ENCODE data around the gene NUP50.

The NUP50 gene
- 81.0 to 221 (median 203) reads per million in 9 experiments for total RNA-seq

- Mint-ChIP-seq H3K4me1 (ENCODE audit: low read depth in 2 of 2) (peaks cover 35 to 41% of the 10 kb centered on the region in 2 donors), H3K36me3 (ENCODE audit: insufficient read depth) (peaks cover 28% of the 10 kb centered on the region), H3K27me3 (no peaks in the 10 kb centered on the region), H3K27ac (peak within 1 kb of the TSS; percentile 92 to 94), H3K4me3 (peak within 1 kb of the TSS; percentile 89 to 98), H3K9me3 (no peaks in the 10 kb centered on the region)
- ATAC-seq (replicated peaks) (peak; percentile 85), DNase-seq (peak; percentile 94 to 97 (median 94))
These were observed at the start of gene NUP50 for GRCh38 chr22:45163451-45164269. Gene NUP50, plus strand, starts transcription at chr22:45163925. Its CDS starts 4,253 bp downstream, at chr22:45168178.

- ATAC-seq (replicated peaks) (no peak), DNase-seq (no peak)
- peaks cover 0 to 19% of the 10 kb centered on the region in 2 donors for H3K27me3 Mint-ChIP-seq
- H3K27ac Mint-ChIP-seq: no peak overlapping the region
- no peaks in the 10 kb centered on the region for H3K4me1 Mint-ChIP-seq (ENCODE audit: low read depth in 2 of 2)
- no peak overlapping the region for H3K4me3 Mint-ChIP-seq
- no peaks in the 10 kb centered on the region for H3K36me3 Mint-ChIP-seq (ENCODE audit: insufficient read depth)
- H3K9me3 Mint-ChIP-seq: no peaks in the 10 kb centered on the region
These were observed 43.3 kb upstream of the NUP50 start for GRCh38 chr22:45120440-45120839.

- Mint-ChIP-seq H3K36me3 (ENCODE audit: insufficient read depth) (no peaks in the 10 kb centered on the region), H3K4me3 (no peak overlapping the region), H3K27ac (no peak overlapping the region), H3K27me3 (peaks cover 0 to 19% of the 10 kb centered on the region in 2 donors), H3K4me1 (ENCODE audit: low read depth in 2 of 2) (no peaks in the 10 kb centered on the region), H3K9me3 (no peaks in the 10 kb centered on the region)
- DNase-seq: no peak
- ATAC-seq (replicated peaks): no peak
These were observed 42.8 kb upstream of the NUP50 start for GRCh38 chr22:45120931-45121330.

- Mint-ChIP-seq H3K4me3 (no peak overlapping the region), H3K27me3 (peaks cover 0 to 14% of the 10 kb centered on the region in 2 donors), H3K4me1 (ENCODE audit: low read depth in 2 of 2) (peaks cover 5 to 11% of the 10 kb centered on the region in 2 donors), H3K36me3 (ENCODE audit: insufficient read depth) (no peaks in the 10 kb centered on the region), H3K27ac (no peak overlapping the region), H3K9me3 (no peaks in the 10 kb centered on the region)
- DNase-seq (no peak), ATAC-seq (replicated peaks) (no peak)
These were observed 39.4 kb upstream of the NUP50 start for GRCh38 chr22:45124176-45124847.

GRCh38 chr22:45125188-45125587 lies 38.5 kb upstream of the NUP50 start:
- no peak for ATAC-seq (replicated peaks)
- Mint-ChIP-seq H3K27me3 (peaks cover 0 to 10% of the 10 kb centered on the region in 2 donors), H3K27ac (no peak overlapping the region), H3K4me3 (no peak overlapping the region), H3K9me3 (no peaks in the 10 kb centered on the region), H3K4me1 (ENCODE audit: low read depth in 2 of 2) (peaks cover 11 to 20% of the 10 kb centered on the region in 2 donors), H3K36me3 (ENCODE audit: insufficient read depth) (no peaks in the 10 kb centered on the region)
- no peak for DNase-seq

- ATAC-seq (replicated peaks) (no peak), DNase-seq (no peak)
- Mint-ChIP-seq H3K9me3 (no peaks in the 10 kb centered on the region), H3K4me3 (no peak overlapping the region), H3K27ac (peak overlapping the region in 1 of 2 donors; percentile 89), H3K36me3 (ENCODE audit: insufficient read depth) (peaks cover 9% of the 10 kb centered on the region), H3K27me3 (peaks cover 0 to 10% of the 10 kb centered on the region in 2 donors), H3K4me1 (ENCODE audit: low read depth in 2 of 2) (peaks cover 17 to 24% of the 10 kb centered on the region in 2 donors)
These were observed 35.9 kb upstream of the NUP50 start for GRCh38 chr22:45127866-45128265.

GRCh38 chr22:45129703-45130524 lies 33.8 kb upstream of the NUP50 start:
- H3K9me3 Mint-ChIP-seq: peaks cover 0 to 3% of the 10 kb centered on the region in 2 donors
- DNase-seq (peak; percentile 0 to 28 (median 2)), ATAC-seq (replicated peaks) (peak; percentile 78)
- no peaks in the 10 kb centered on the region for H3K27me3 Mint-ChIP-seq
- peaks cover 13% of the 10 kb centered on the region for H3K36me3 Mint-ChIP-seq (ENCODE audit: insufficient read depth)
- H3K4me3 Mint-ChIP-seq: peak overlapping the region; percentile 67 to 75
- peak overlapping the region; percentile 85 to 89 for H3K27ac Mint-ChIP-seq
- H3K4me1 Mint-ChIP-seq (ENCODE audit: low read depth in 2 of 2): peaks cover 17 to 24% of the 10 kb centered on the region in 2 donors

GRCh38 chr22:45130891-45131290 lies 32.8 kb upstream of the NUP50 start:
- no peak for DNase-seq
- no peaks in the 10 kb centered on the region for H3K27me3 Mint-ChIP-seq
- peak overlapping the region; percentile 31 to 56 for H3K4me3 Mint-ChIP-seq
- ATAC-seq (replicated peaks): no peak
- H3K9me3 Mint-ChIP-seq: peaks cover 0 to 3% of the 10 kb centered on the region in 2 donors
- peak overlapping the region; percentile 85 to 89 for H3K27ac Mint-ChIP-seq
- H3K4me1 Mint-ChIP-seq (ENCODE audit: low read depth in 2 of 2): peaks cover 17 to 24% of the 10 kb centered on the region in 2 donors
- H3K36me3 Mint-ChIP-seq (ENCODE audit: insufficient read depth): peaks cover 13% of the 10 kb centered on the region

GRCh38 chr22:45131749-45132148 lies 32.0 kb upstream of the NUP50 start:
- Mint-ChIP-seq H3K27ac (peak overlapping the region in 1 of 2 donors; percentile 85), H3K4me3 (no peak overlapping the region)
- no peak for ATAC-seq (replicated peaks)

GRCh38 chr22:45134313-45134712 lies 29.4 kb upstream of the NUP50 start:
- ATAC-seq (replicated peaks): no peak
- Mint-ChIP-seq H3K27me3 (no peaks in the 10 kb centered on the region), H3K27ac (no peak overlapping the region), H3K4me3 (no peak overlapping the region), H3K36me3 (ENCODE audit: insufficient read depth) (peaks cover 13% of the 10 kb centered on the region), H3K9me3 (peaks cover 0 to 3% of the 10 kb centered on the region in 2 donors), H3K4me1 (ENCODE audit: low read depth in 2 of 2) (peaks cover 12 to 19% of the 10 kb centered on the region in 2 donors)
- DNase-seq: no peak

More at GRCh38 chr22:45131749-45132148, 32.0 kb upstream of the NUP50 start:
- Mint-ChIP-seq H3K9me3 (peaks cover 0 to 3% of the 10 kb centered on the region in 2 donors), H3K36me3 (ENCODE audit: insufficient read depth) (peaks cover 13% of the 10 kb centered on the region), H3K4me1 (ENCODE audit: low read depth in 2 of 2) (peaks cover 17 to 30% of the 10 kb centered on the region in 2 donors), H3K27me3 (no peaks in the 10 kb centered on the region)
- no peak for DNase-seq

- peak overlapping the region; percentile 18 to 59 for H3K27ac Mint-ChIP-seq
- peaks cover 9% of the 10 kb centered on the region for H3K36me3 Mint-ChIP-seq (ENCODE audit: insufficient read depth)
- ATAC-seq (replicated peaks) (no peak), DNase-seq (no peak)
- H3K9me3 Mint-ChIP-seq: peaks cover 0 to 3% of the 10 kb centered on the region in 2 donors
- peak overlapping the region in 1 of 2 donors; percentile 17 for H3K4me3 Mint-ChIP-seq
- no peaks in the 10 kb centered on the region for H3K27me3 Mint-ChIP-seq
- H3K4me1 Mint-ChIP-seq (ENCODE audit: low read depth in 2 of 2): peaks cover 0 to 6% of the 10 kb centered on the region in 2 donors
These were observed 27.1 kb upstream of the NUP50 start for GRCh38 chr22:45136594-45136993.

- Mint-ChIP-seq H3K4me3 (no peak overlapping the region), H3K27ac (no peak overlapping the region), H3K4me1 (ENCODE audit: low read depth in 2 of 2) (peaks cover 0 to 6% of the 10 kb centered on the region in 2 donors), H3K9me3 (no peaks in the 10 kb centered on the region), H3K27me3 (no peaks in the 10 kb centered on the region), H3K36me3 (ENCODE audit: insufficient read depth) (no peaks in the 10 kb centered on the region)
- ATAC-seq (replicated peaks) (no peak), DNase-seq (no peak)
These were observed 24.0 kb upstream of the NUP50 start for GRCh38 chr22:45139693-45140092.

GRCh38 chr22:45142376-45142775 lies 21.3 kb upstream of the NUP50 start:
- H3K27ac Mint-ChIP-seq: no peak overlapping the region
- no peaks in the 10 kb centered on the region for H3K4me1 Mint-ChIP-seq (ENCODE audit: low read depth in 2 of 2)

More at GRCh38 chr22:45142376-45142775, 21.3 kb upstream of the NUP50 start:
- Mint-ChIP-seq H3K9me3 (no peaks in the 10 kb centered on the region), H3K36me3 (ENCODE audit: insufficient read depth) (no peaks in the 10 kb centered on the region), H3K27me3 (no peaks in the 10 kb centered on the region), H3K4me3 (no peak overlapping the region)
- DNase-seq (no peak), ATAC-seq (replicated peaks) (no peak)

All from effector memory CD8-positive, alpha-beta T cell (primary cell).